GM19468 (cell line): ENCODE measurements around the gene ZNF783.
"Not testable (repeated sequence)": the region's sequence is repeated elsewhere in the genome, so short reads cannot be mapped to it uniquely, and the experiment has no call there.

Experiments used
- ATAC-seq: cut with Tn5 transposase; IDR thresholded peaks from one replicate; pipeline ENCODE4 v1.9.1; 2021; ENCODE audit warnings: mild to moderate bottlenecking, moderate library complexity, moderate number of reproducible peaks; ENCODE audit not compliant: unreplicated experiment; ENCODE audit errors: extremely low read depth

ZNF783 gene

GRCh38 chr7:149239345-149240143 is 22.5 kb upstream of the ZNF783 start, which contains the start of gene ZNF212:
TSS of gene ZNF212 (plus strand) at chr7:149239651. CDS start at chr7:149239779, 128 bp downstream.
- ATAC-seq, result peak; percentile 95

- no peak for ATAC-seq
Observed at GRCh38 chr7:149240637-149241036, 21.4 kb upstream of the ZNF783 start.

- no peak for ATAC-seq
Observed at GRCh38 chr7:149241696-149242095, 20.3 kb upstream of the ZNF783 start.

- no peak for ATAC-seq
Observed at GRCh38 chr7:149245244-149245643, 16.8 kb upstream of the ZNF783 start.

GRCh38 chr7:149245744-149246143 is 16.3 kb upstream of the ZNF783 start:
- no peak for ATAC-seq

- no peak for ATAC-seq
Observed at GRCh38 chr7:149248777-149249176, 13.2 kb upstream of the ZNF783 start.

- not testable (repeated sequence) for ATAC-seq
Observed at GRCh38 chr7:149250151-149250550, 11.8 kb upstream of the ZNF783 start.

- not testable (repeated sequence) for ATAC-seq
Observed at GRCh38 chr7:149251518-149251917, 10.5 kb upstream of the ZNF783 start.

GRCh38 chr7:149252378-149252777 is 9.6 kb upstream of the ZNF783 start:
- ATAC-seq, result no peak

GRCh38 chr7:149253665-149254064 is 8.3 kb upstream of the ZNF783 start:
- no peak for ATAC-seq

GRCh38 chr7:149254181-149254858 is 7.7 kb upstream of the ZNF783 start:
- no peak for ATAC-seq

GRCh38 chr7:149255174-149255573 is 6.8 kb upstream of the ZNF783 start:
- no peak for ATAC-seq

GRCh38 chr7:149256568-149256967 is 5.4 kb upstream of the ZNF783 start:
- ATAC-seq, result no peak

- no peak for ATAC-seq
Observed at GRCh38 chr7:149257146-149257545, 4.8 kb upstream of the ZNF783 start.

- ATAC-seq, result no peak
Observed at GRCh38 chr7:149261316-149261828, 624 bp upstream of the ZNF783 start.

- no peak for ATAC-seq
Observed at GRCh38 chr7:149266451-149266850, 4.5 kb downstream of the ZNF783 start.

GRCh38 chr7:149267733-149268132 is 5.7 kb downstream of the ZNF783 start:
- ATAC-seq, result no peak

- not testable (repeated sequence) for ATAC-seq
Observed at GRCh38 chr7:149274424-149274823, 12.4 kb downstream of the ZNF783 start.

GRCh38 chr7:149277871-149278270 is 15.9 kb downstream of the ZNF783 start:
- ATAC-seq, result no peak

- no peak for ATAC-seq
Observed at GRCh38 chr7:149278396-149278795, 16.4 kb downstream of the ZNF783 start.

- no peak for ATAC-seq
Observed at GRCh38 chr7:149279111-149279743, 17.2 kb downstream of the ZNF783 start.
